GM18868 (cell line): ENCODE data around the gene TAF1A.
"Not testable (repeated sequence)": the region's sequence is repeated elsewhere in the genome, so short reads cannot be mapped to it uniquely, and the experiment has no call there.

ENCODE experiments used
- ATAC-seq: cut with Tn5 transposase; IDR thresholded peaks from one replicate; pipeline ENCODE4 v1.9.1; 2021; ENCODE audit warnings: mild to moderate bottlenecking, moderate library complexity; ENCODE audit not compliant: unreplicated experiment

TAF1A gene

GRCh38 chr1:222589462-222590302 is at the start of gene TAF1A:
TAF1A (minus strand) TSS chr1:222589933.
- ATAC-seq = peak; percentile 100

GRCh38 chr1:222634180-222635013 is 44.7 kb upstream of the TAF1A start:
- peak; percentile 78 for ATAC-seq

GRCh38 chr1:222632749-222633148 is 43.0 kb upstream of the TAF1A start:
- ATAC-seq = no peak

GRCh38 chr1:222631611-222632208 is 42.0 kb upstream of the TAF1A start:
- no peak for ATAC-seq

- ATAC-seq = no peak
These were observed 40.3 kb upstream of the TAF1A start for GRCh38 chr1:222629921-222630535.

- ATAC-seq = no peak
These were observed 37.5 kb upstream of the TAF1A start for GRCh38 chr1:222627232-222627631.

GRCh38 chr1:222624214-222624613 is 34.5 kb upstream of the TAF1A start:
- ATAC-seq = no peak

GRCh38 chr1:222623458-222623857 is 33.7 kb upstream of the TAF1A start:
- ATAC-seq = no peak

- no peak for ATAC-seq
These were observed 33.0 kb upstream of the TAF1A start for GRCh38 chr1:222622765-222623164.

- ATAC-seq = no peak
These were observed 30.8 kb upstream of the TAF1A start for GRCh38 chr1:222620566-222620965.

GRCh38 chr1:222618880-222619596 is 29.3 kb upstream of the TAF1A start:
- no peak for ATAC-seq

GRCh38 chr1:222618001-222618879 is 28.5 kb upstream of the TAF1A start, which contains the start of gene MIA3:
MIA3 (plus strand) TSS chr1:222618097; CDS start chr1:222618111, 14 bp downstream.
- peak; percentile 68 for ATAC-seq

GRCh38 chr1:222617367-222617951 is 27.7 kb upstream of the TAF1A start:
- peak; percentile 89 for ATAC-seq

GRCh38 chr1:222616525-222616924 is 26.8 kb upstream of the TAF1A start:
- no peak for ATAC-seq

GRCh38 chr1:222613627-222614026 is 23.9 kb upstream of the TAF1A start:
- no peak for ATAC-seq

GRCh38 chr1:222610728-222611127 is 21.0 kb upstream of the TAF1A start:
- ATAC-seq = no peak

GRCh38 chr1:222609111-222609510 is 19.4 kb upstream of the TAF1A start:
- ATAC-seq = not testable (repeated sequence)

- ATAC-seq = no peak
These were observed 17.0 kb upstream of the TAF1A start for GRCh38 chr1:222606757-222607156.

- no peak for ATAC-seq
These were observed 11.5 kb upstream of the TAF1A start for GRCh38 chr1:222601257-222601656.
